Stimulated activated naive B cell treated with anti-CD40 and anti-IgM and Interleukin-4, amounts not matched to agents 10 μg/mL and 1 μg/mL and 100 μg/mL, for 72 hours (primary cell): Measurements from ENCODE around the gene TCEA3.
A peak's percentile ranks its signal among the peaks of the same experiment; 100 is the strongest.

Experiments used
- ATAC-seq, 2 donors: fragments of 150-1000 bp; cut with Tn5 transposase; replicated peaks; 2 replicates each; pipeline ENCODE4 v1.10.0; 2021; ENCODE audit warnings: moderate library complexity in 1 of 2
- DNase-seq: peaks from one replicate; pipeline ENCODE4 v3.0.0; 2021
- H3K27ac Mint-ChIP-seq: one replicate; pipeline ENCODE4 v1.8.0; 2022; ENCODE audit warnings: mild to moderate bottlenecking, mixed read lengths
- H3K27me3 Mint-ChIP-seq, 2 donors: one replicate each; pipeline ENCODE4 v1.8.0; 2022; ENCODE audit warnings: mixed read lengths in 2 of 2
- H3K36me3 Mint-ChIP-seq, 2 donors: one replicate each; pipeline ENCODE4 v1.8.0; 2022; ENCODE audit warnings: mixed read lengths in 2 of 2, mild to moderate bottlenecking in 1 of 2
- H3K4me1 Mint-ChIP-seq, 2 donors: one replicate each; pipeline ENCODE4 v1.8.0; 2022; ENCODE audit warnings: mixed read lengths in 2 of 2, mild to moderate bottlenecking in 1 of 2
- H3K4me3 Mint-ChIP-seq, 2 donors: one replicate each; pipeline ENCODE4 v1.8.0; 2022; ENCODE audit warnings: mild to moderate bottlenecking in 2 of 2, mixed read lengths in 2 of 2, moderate library complexity in 1 of 2
- H3K9me3 Mint-ChIP-seq, 2 donors: one replicate each; pipeline ENCODE4 v1.8.0; 2022; ENCODE audit warnings: mixed read lengths in 2 of 2, mild to moderate bottlenecking in 1 of 2

TCEA3 gene

DNA sequence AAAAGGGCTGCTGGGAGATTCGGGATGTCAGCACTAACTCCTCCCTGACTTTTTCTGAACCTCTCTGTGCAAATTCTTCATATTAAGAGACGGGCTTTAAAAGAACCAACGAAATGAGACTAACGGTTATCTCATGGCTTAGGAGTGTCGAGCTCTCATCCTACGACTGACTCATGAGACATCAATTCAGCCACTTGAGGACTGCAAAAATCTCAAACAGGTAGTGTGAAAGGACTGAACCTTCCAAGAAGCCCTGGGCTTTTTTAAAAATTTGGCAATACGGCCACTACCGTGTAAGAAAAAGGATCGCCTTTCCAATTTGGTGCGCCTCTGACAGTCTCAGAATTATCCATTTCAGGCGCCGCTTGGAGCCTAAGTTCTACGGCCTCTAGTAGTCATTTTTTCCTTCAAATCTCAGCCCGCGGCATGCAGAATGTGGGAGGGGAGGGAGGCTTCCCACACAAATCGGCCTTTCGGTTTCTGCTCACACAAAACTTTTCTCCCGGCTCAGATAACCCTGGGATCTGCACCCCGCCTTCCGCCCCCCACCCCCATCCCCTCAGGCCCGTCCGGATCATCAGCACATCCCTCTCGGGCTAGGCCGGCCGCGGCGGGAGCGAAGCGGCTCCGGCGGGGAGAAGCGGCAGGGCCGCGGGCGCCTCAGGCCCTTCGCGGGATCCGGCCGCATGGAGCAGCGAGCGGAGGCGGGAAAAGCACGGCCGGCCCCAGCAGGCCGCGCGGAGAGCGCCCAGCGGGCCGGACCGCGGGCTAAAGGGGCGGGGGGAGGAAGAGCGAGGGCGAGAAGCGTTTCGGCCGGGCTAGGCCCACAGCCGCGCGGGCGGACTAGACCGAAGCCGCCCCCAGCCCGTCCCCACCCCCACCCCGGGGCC lies 81.1 kb downstream of the TCEA3 start:
- Mint-ChIP-seq H3K27ac (peak overlapping the region; percentile 93), H3K4me1 (peaks cover 21 to 54% of the 10 kb centered on the region in 2 donors), H3K4me3 (peak overlapping the region; percentile 90 to 95), H3K9me3 (no peaks in the 10 kb centered on the region), H3K27me3 (no peaks in the 10 kb centered on the region), H3K36me3 (peaks cover 4 to 15% of the 10 kb centered on the region in 2 donors)
- DNase-seq (peak; percentile 29), ATAC-seq (peak; percentile 8 to 17)

DNA sequence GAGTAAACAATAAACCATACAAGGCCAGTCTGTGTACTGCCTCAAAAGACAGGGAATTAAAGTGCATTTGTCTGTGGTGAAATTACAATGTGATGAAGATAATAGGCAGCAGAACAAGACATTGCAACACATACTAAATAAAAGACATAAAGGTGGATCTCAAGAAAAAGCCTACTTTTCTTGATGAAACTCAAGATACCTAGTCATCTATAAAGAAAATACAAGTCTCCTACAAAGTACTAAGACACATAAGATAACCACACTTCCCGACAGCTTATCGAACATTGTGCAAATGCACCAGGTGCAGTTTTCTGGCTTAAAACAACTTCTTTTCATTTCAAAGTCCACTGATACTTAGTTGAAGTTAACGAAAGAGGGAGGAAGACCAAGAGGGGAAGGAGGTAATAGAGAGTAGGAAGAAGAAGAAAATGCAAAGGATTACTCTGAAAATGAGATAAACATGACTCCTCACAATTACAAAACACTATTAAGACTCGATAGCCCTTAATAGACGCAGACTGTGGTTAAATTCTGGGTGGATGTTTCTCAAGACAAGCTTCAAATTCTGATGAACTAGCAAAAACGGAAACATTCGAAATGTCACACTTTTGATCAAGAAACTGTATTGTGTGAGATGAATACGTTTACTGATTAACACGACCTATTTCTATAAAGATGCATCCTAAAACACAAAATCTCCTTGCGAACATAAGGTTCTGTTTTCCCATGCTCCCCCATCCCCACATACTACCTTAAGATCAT lies 82.4 kb downstream of the TCEA3 start:
- Mint-ChIP-seq H3K4me3 (peak overlapping the region; percentile 90 to 95), H3K9me3 (no peaks in the 10 kb centered on the region), H3K4me1 (peaks cover 24 to 62% of the 10 kb centered on the region in 2 donors), H3K27me3 (no peaks in the 10 kb centered on the region), H3K36me3 (peaks cover 8 to 21% of the 10 kb centered on the region in 2 donors), H3K27ac (peak overlapping the region; percentile 0)
- DNase-seq (no peak), ATAC-seq (no peak)

DNA sequence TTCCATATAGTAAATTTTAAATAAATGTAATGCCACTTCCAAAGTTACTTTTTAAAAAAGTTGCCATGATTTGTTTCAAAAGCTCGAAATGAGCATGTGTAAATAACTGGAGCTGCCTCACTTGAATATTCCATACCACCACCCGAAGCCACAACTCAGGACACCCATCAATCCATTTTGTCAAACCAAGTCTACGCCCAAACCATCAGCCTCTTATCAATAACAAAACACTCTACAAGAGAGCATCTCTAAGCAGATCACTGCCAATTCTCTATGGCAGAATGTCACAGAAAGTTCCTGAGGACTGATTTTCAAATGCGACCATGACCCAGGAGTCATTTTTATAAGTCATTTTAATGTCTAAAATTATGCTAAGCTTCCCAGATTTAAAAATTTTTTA lies 84.9 kb downstream of the TCEA3 start:
- peaks cover 18 to 30% of the 10 kb centered on the region in 2 donors for H3K36me3 Mint-ChIP-seq
- DNase-seq: no peak
- ATAC-seq: no peak
- H3K9me3 Mint-ChIP-seq: no peaks in the 10 kb centered on the region
- no peaks in the 10 kb centered on the region for H3K27me3 Mint-ChIP-seq
- peak overlapping the region; percentile 28 for H3K27ac Mint-ChIP-seq
- H3K4me3 Mint-ChIP-seq: peak overlapping the region in 1 of 2 donors; percentile 33
- H3K4me1 Mint-ChIP-seq: peaks cover 22 to 55% of the 10 kb centered on the region in 2 donors

DNA sequence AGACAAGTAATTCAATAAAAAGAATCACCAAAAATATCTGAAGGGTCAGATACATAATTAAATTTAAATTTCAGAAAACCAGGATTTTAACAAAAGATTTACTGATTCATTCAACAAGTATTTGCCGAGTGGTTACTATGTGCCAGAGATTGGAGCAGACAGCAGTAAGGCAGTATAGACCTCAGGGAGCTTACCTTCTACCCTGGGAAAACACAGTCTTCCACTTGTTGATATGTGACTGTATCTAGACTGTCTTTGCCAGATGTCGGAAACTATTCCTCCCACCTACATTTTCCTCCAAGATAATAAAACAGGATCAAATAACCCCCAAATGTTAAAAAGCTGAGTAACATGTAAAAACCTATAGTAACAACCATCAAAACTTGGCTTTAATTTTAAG lies 86.7 kb downstream of the TCEA3 start:
- H3K4me1 Mint-ChIP-seq: peaks cover 21 to 49% of the 10 kb centered on the region in 2 donors
- no peaks in the 10 kb centered on the region for H3K9me3 Mint-ChIP-seq
- H3K27me3 Mint-ChIP-seq: no peaks in the 10 kb centered on the region
- DNase-seq: no peak
- H3K4me3 Mint-ChIP-seq: no peak overlapping the region
- peaks cover 25 to 39% of the 10 kb centered on the region in 2 donors for H3K36me3 Mint-ChIP-seq
- peak overlapping the region; percentile 4 for H3K27ac Mint-ChIP-seq
- ATAC-seq: no peak

DNA sequence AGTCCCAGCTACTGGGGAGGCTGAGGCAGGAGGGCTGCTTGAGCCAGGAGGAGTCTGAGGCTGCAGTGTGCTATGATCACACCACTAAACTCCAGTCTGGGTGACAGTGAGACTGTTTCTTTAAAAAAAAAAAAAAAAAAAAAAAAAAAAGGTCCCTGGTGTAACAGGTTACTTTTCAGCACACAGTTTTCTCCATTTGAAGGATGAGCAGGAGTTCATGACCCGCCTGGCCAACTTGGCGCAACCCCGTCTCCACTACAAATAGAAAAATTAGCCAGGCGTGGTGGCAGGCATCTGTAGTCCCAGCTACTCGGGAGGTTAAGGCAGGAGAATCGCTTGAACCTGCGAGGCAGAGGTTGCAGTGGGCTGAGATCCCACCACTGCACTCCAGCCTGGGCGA lies 92.8 kb downstream of the TCEA3 start:
- H3K36me3 Mint-ChIP-seq: peaks cover 48 to 49% of the 10 kb centered on the region in 2 donors
- no peaks in the 10 kb centered on the region for H3K4me1 Mint-ChIP-seq
- no peaks in the 10 kb centered on the region for H3K27me3 Mint-ChIP-seq
- H3K9me3 Mint-ChIP-seq: no peaks in the 10 kb centered on the region
- no peak overlapping the region for H3K4me3 Mint-ChIP-seq
- no peak for ATAC-seq
- no peak overlapping the region for H3K27ac Mint-ChIP-seq
- DNase-seq: no peak
